HFFc6 (cell line): ENCODE data around the gene KLHL25. TPM values are rescaled to one million over a fixed set of nuclear protein-coding genes. Genes with fewer than 3 reads are reported as not detected.

Source experiments
- DNase-seq: peaks from one replicate; pipeline ENCODE4 v3.0.0-alpha.2; 2018
- H3K27ac Mint-ChIP-seq: 2 replicates; pipeline ENCODE4 v1.8.0; 2020; ENCODE audit warnings: mild to moderate bottlenecking, mixed read lengths
- H3K27me3 Mint-ChIP-seq: 2 replicates; pipeline ENCODE4 v1.8.0; 2021; ENCODE audit warnings: mild to moderate bottlenecking, moderate library complexity, mixed read lengths; ENCODE audit not compliant: insufficient read depth
- H3K36me3 Mint-ChIP-seq: 2 replicates; pipeline ENCODE4 v1.8.0; 2021; ENCODE audit warnings: low read depth, mixed read lengths
- H3K4me1 Mint-ChIP-seq: 2 replicates; pipeline ENCODE4 v1.8.0; 2020; ENCODE audit warnings: low read depth, mixed read lengths
- H3K4me3 Mint-ChIP-seq: 2 replicates; pipeline ENCODE4 v1.8.0; 2020; ENCODE audit warnings: mild to moderate bottlenecking, moderate library complexity, mixed read lengths
- H3K9me3 Mint-ChIP-seq: 2 replicates; pipeline ENCODE4 v1.8.0; 2020; ENCODE audit warnings: mild to moderate bottlenecking, mixed read lengths
- CTCF ChIP-seq: fragments of 200-600 bp; sonication (generic); IDR thresholded peaks from 2 replicates; pipeline ENCODE4 v1.5.0; 2021; ENCODE audit warnings: antibody characterized with exemption, mild to moderate bottlenecking
- total RNA-seq, 6 experiments: library from RNA; stranded (reverse); fragmentation: NEBNext Ultra II Directional; extraction: Animal tissue kit (Norgen Biotek cat#: 25700); gene quantifications; 2 replicates in 1 of 6; 3 replicates in 5 of 6; pipeline ENCODE4 v1.2.3, GENCODE V29; 2021

Gene KLHL25
- total RNA-seq, 6 experiments from 2014 or later, result 2.2 to 3.2 (median 2.5) TPM

DNA sequence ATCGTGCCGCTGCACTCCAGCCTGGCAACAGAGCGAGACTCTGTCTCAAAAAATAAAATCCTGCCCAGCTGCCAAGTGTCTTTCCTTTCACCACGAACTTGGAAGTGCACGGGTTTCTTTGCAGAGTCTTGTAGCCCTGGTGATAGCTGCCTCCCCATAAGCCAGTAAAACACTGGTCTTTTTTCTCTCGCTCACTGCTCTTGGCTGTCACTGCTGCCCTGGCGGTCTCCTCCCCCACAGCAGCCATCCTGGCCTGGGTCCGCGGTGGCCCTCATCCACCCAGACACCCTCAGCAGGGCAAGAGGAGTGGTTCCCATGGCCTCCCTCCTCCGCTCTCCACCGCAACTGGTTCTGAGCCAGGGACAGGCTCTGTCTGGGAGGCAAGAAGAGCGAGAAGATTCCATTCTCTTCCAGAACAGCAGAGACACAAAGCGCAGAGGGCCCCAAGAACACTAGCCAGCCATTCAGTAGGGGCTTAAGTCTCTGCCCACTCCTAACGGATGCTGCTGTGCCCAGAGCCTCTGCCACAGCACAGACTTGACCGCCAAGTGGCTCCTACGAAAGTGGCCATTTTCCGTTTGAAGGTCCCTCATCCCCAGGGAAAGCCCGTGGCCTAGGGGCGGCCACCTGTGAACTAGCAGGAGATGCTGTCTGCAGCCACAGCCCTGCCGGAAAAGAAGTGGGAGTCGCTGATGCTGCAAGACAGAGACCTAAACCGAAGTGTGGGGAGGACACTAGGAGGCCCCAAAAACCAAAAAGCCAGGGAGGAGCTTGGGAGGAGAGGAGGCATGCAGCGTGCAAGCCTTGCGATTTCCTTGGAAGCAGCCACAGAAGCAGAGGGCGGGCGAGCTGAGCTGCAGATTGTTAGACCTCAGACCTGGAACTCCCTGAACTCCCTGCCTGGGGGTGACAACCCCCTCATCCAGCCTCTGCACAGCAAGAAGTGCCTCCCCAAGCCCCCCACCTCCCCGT, 44.1 kb downstream of the KLHL25 start:
- Mint-ChIP-seq H3K4me3 (no peak overlapping the region), H3K9me3 (no peaks in the 10 kb centered on the region), H3K27ac (no peak overlapping the region), H3K4me1 (no peaks in the 10 kb centered on the region), H3K36me3 (peaks cover 10% of the 10 kb centered on the region; the same call in 1 of the 2 replicates), H3K27me3 (peaks cover 16% of the 10 kb centered on the region)
- no peak for DNase-seq
- no peak for TF ChIP-seq CTCF

DNA sequence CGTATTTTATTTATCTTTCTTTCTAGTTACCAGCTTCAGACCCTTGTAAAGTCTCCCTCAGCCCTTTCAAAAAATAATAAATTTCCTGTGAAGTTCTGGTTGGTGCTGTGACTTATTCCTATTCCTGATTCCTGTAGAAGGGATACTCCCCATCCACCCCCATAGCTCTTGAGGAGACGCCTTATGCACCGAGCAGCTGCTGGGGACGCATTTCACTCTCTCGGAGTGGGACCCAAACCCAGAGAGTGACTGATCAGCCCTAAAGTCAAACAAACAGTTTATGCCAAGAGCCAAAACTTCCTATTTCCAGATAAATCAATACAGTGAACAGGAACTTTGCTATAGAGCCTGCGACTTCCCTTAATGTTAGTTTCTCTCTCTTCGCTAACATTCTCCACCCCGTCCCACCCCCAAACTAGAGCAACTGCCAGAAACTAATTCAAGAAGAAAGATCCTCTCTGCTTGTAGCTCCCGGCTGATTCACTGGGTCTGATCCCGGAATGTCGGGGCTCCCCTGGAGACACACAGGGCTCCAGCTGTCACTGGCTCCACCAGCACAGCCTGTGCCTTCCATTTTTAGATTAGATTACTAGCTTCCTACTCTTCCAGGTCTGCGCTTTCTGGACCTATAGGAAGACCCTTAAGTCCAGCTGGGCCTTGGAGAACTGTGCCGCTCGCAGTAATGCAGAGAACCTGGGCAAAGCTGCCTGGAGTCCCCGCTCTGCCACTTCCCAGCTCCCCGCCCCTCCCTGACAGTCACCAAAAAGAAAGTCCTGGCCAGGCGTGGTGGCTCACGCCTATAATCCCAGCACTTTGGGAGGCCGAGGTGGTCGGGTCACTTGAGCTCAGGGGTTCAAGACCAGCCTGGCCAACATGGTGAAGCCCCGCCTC, 45.2 kb downstream of the KLHL25 start:
- Mint-ChIP-seq H3K4me3 (no peak overlapping the region), H3K36me3 (peaks cover 16% of the 10 kb centered on the region), H3K27ac (no peak overlapping the region), H3K9me3 (no peaks in the 10 kb centered on the region), H3K4me1 (no peaks in the 10 kb centered on the region), H3K27me3 (peaks cover 16% of the 10 kb centered on the region)
- TF ChIP-seq CTCF, result no peak
- no peak for DNase-seq

DNA sequence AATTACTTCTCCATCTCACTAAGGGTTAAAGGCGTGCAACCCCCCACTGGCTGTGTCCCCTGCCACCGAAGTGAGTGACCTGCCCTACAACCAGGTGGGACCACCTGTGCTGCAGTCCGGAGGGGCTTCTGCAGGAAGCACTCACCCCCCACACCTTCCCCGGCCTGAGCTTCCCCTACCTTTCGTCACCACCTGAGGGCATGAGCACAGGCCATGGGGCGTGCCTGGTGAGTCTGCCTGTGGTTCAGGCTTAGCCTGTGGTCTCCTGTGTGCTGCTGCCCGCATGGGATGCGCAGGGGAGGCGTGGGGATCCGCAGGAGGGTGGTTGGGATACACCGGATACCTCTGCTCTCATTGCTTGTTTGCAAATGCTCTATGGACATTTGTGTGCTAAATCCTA, 46.0 kb downstream of the KLHL25 start:
- peaks cover 16% of the 10 kb centered on the region for H3K27me3 Mint-ChIP-seq
- H3K4me3 Mint-ChIP-seq, result no peak overlapping the region
- DNase-seq, result no peak
- no peak overlapping the region for H3K27ac Mint-ChIP-seq
- TF ChIP-seq CTCF, result no peak
- H3K4me1 Mint-ChIP-seq, result no peaks in the 10 kb centered on the region
- H3K36me3 Mint-ChIP-seq, result peaks cover 21% of the 10 kb centered on the region
- H3K9me3 Mint-ChIP-seq, result no peaks in the 10 kb centered on the region

DNA sequence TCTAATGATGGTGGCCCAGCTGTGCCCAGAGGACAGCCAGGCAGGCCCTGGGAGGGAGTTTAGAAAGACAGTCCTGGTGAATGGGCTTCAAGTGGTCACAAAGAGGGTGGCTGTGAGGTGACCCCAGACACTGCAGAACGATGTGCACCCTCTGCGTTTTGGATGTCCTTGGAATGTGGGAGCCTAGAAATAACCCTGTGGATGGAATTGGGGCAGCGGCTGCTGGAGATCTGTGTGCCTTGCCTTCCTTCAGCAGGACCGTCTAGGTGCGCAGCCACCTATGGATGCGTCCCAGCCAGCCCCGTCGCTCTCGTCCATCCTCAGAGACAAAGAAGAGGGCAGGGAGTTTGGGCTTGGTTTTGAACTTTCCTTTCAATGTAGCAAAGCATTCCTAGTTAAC, 46.5 kb downstream of the KLHL25 start:
- H3K36me3 Mint-ChIP-seq, result peaks cover 21% of the 10 kb centered on the region
- no peaks in the 10 kb centered on the region for H3K4me1 Mint-ChIP-seq
- TF ChIP-seq CTCF, result no peak
- peaks cover 14% of the 10 kb centered on the region for H3K27me3 Mint-ChIP-seq
- H3K27ac Mint-ChIP-seq, result no peak overlapping the region
- no peaks in the 10 kb centered on the region for H3K9me3 Mint-ChIP-seq
- H3K4me3 Mint-ChIP-seq, result no peak overlapping the region
- DNase-seq, result no peak

DNA sequence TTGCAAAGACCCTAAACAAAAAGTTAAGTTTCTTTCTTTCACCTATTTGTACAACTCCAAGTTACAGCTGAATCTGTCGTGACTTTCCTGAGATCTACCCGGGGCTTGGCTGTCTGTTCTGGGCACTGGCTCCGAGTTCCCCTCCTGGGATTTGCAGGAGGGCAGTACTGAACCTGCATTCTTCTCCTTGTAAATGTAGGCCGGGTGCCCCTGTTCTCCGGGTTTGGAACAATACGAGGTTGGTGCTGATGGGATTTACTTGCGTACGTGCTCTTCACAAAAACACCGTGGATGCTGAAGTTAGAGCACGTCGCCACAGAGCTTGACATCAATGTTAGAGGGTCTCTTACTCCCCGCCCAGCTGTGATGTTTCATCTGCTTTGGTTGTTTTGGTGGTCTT, 48.1 kb downstream of the KLHL25 start:
- H3K4me1 Mint-ChIP-seq, result no peaks in the 10 kb centered on the region

More for the DNA sequence above, 48.1 kb downstream of the KLHL25 start:
- Mint-ChIP-seq H3K27ac (peak overlapping the region; percentile 45; the same call in 1 of the 2 replicates), H3K27me3 (peaks cover 10% of the 10 kb centered on the region), H3K36me3 (peaks cover 21% of the 10 kb centered on the region), H3K9me3 (no peaks in the 10 kb centered on the region), H3K4me3 (no peak overlapping the region)
- no peak for DNase-seq
- TF ChIP-seq CTCF, result no peak
